ENCODE measurements around the gene EVL. TPM values are rescaled to one million over a fixed set of nuclear protein-coding genes. Genes with fewer than 3 reads are reported as not detected.

The EVL gene
- total and polyA plus RNA-seq, 4 donors, result 54.5 to 99.9 (median 78.2) TPM

GRCh38 chr14:100038065-100038464 lies 27.2 kb upstream of the EVL start:
- no peak for TF ChIP-seq CTCF (IDR thresholded peaks at IDR 0.05; ENCODE audit: control extremely low read depth, extremely low read depth)
- H3K27ac ChIP-seq (ENCODE audit: low read depth in 1 of 2, low read length in 1 of 2), result no peak overlapping the region
- H3K9me3 ChIP-seq (ENCODE audit: control insufficient read depth in 4 of 4, insufficient read depth in 3 of 4, low read length in 3 of 4), result no peaks in the 10 kb centered on the region
- H3K36me3 ChIP-seq (ENCODE audit: control insufficient read depth in 4 of 4, insufficient read depth in 4 of 4, low read length in 4 of 4), result no peaks in the 10 kb centered on the region
- ATAC-seq (ENCODE audit: insufficient read depth, low FRiP score), result no peak
- H3K9ac ChIP-seq (ENCODE audit: insufficient read depth in 1 of 2, low read length in 2 of 2), result no peak overlapping the region
- peaks cover 2 to 54% (median 30%) of the 10 kb centered on the region in 5 donors for H3K4me1 ChIP-seq (ENCODE audit: control insufficient read depth in 5 of 5, insufficient read depth in 5 of 5, low read length in 5 of 5)
- DNase-seq, result no peak
- 67 to 70% methylated on average over 5 of the region's 5 CpGs for WGBS, 2 donors
- H3K27me3 ChIP-seq (ENCODE audit: control insufficient read depth in 3 of 3, insufficient read depth in 3 of 3, low read length in 2 of 3), result no peaks in the 10 kb centered on the region
- no peak overlapping the region for H3K4me3 ChIP-seq

DNA sequence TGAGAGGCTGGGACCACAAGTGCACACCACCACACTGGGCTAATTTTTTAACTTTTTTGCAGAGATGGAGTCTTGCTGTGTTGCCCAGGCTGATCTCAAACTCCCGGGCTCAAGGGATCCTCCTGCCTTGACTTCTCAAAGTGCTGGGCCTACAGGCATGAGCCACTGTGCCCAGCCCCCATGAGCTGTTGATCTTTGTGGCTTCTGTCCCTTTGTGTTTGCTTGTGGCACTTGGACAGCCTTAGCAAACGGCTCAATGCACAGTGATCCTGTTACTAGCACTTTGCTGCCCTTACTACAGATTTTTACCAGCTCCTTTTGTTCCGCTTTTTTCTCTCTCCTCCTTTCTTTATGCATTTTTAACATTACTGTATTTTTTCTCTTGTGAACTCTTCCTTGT lies 25.3 kb upstream of the EVL start:
- no peak overlapping the region for H3K27ac ChIP-seq (ENCODE audit: low read depth in 1 of 2, low read length in 1 of 2)
- DNase-seq (no peak), ATAC-seq (ENCODE audit: insufficient read depth, low FRiP score) (no peak)
- no peaks in the 10 kb centered on the region for H3K27me3 ChIP-seq (ENCODE audit: control insufficient read depth in 3 of 3, insufficient read depth in 3 of 3, low read length in 2 of 3)
- H3K36me3 ChIP-seq (ENCODE audit: control insufficient read depth in 4 of 4, insufficient read depth in 4 of 4, low read length in 4 of 4), result no peaks in the 10 kb centered on the region
- peaks cover 2 to 36% (median 26%) of the 10 kb centered on the region in 5 donors for H3K4me1 ChIP-seq (ENCODE audit: control insufficient read depth in 5 of 5, insufficient read depth in 5 of 5, low read length in 5 of 5)
- H3K9me3 ChIP-seq (ENCODE audit: control insufficient read depth in 4 of 4, insufficient read depth in 3 of 4, low read length in 3 of 4), result no peaks in the 10 kb centered on the region
- H3K9ac ChIP-seq (ENCODE audit: insufficient read depth in 1 of 2, low read length in 2 of 2), result no peak overlapping the region
- no peak for TF ChIP-seq CTCF (IDR thresholded peaks at IDR 0.05; ENCODE audit: control extremely low read depth, extremely low read depth)
- no peak overlapping the region for H3K4me3 ChIP-seq
- 88 to 92% methylated on average over 3 of the region's 3 CpGs for WGBS, 2 donors

GRCh38 chr14:100041271-100041670 lies 24.0 kb upstream of the EVL start:
- 28 to 59% methylated on average over 2 of the region's 2 CpGs for WGBS, 2 donors
- no peak overlapping the region for H3K27ac ChIP-seq (ENCODE audit: low read depth in 1 of 2, low read length in 1 of 2)
- H3K4me1 ChIP-seq (ENCODE audit: control insufficient read depth in 5 of 5, insufficient read depth in 5 of 5, low read length in 5 of 5), result peaks cover 2 to 28% (median 21%) of the 10 kb centered on the region in 5 donors
- no peaks in the 10 kb centered on the region for H3K27me3 ChIP-seq (ENCODE audit: control insufficient read depth in 3 of 3, insufficient read depth in 3 of 3, low read length in 2 of 3)
- no peak overlapping the region for H3K4me3 ChIP-seq
- no peak for DNase-seq
- H3K9ac ChIP-seq (ENCODE audit: insufficient read depth in 1 of 2, low read length in 2 of 2), result no peak overlapping the region
- no peak for ATAC-seq (ENCODE audit: insufficient read depth, low FRiP score)
- H3K36me3 ChIP-seq (ENCODE audit: control insufficient read depth in 4 of 4, insufficient read depth in 4 of 4, low read length in 4 of 4), result no peaks in the 10 kb centered on the region
- no peaks in the 10 kb centered on the region for H3K9me3 ChIP-seq (ENCODE audit: control insufficient read depth in 4 of 4, insufficient read depth in 3 of 4, low read length in 3 of 4)
- TF ChIP-seq CTCF (IDR thresholded peaks at IDR 0.05; ENCODE audit: control extremely low read depth, extremely low read depth), result no peak

DNA sequence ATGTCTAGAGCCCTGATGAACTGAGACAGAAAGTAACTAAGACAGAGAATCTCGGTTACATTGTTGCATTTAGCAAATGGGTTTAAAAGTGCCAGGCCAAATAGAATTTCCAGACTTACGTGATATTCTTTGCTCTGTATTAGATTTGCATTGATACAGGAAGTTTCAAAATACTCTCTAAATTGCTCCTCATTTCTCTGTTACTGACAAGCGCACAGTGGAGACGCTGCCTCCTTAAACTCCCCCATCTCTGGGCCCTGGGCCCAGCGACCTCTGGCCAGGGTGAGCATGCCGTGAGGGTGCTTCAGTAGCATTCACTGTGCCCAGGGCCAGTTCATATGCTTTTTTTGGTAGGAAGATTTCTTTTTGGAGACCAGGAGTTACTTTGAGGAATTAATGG lies 22.9 kb upstream of the EVL start:
- no peak for TF ChIP-seq CTCF (IDR thresholded peaks at IDR 0.05; ENCODE audit: control extremely low read depth, extremely low read depth)
- DNase-seq, result no peak
- Histone ChIP-seq H3K9me3 (ENCODE audit: control insufficient read depth in 4 of 4, insufficient read depth in 3 of 4, low read length in 3 of 4) (no peaks in the 10 kb centered on the region), H3K4me1 (ENCODE audit: control insufficient read depth in 5 of 5, insufficient read depth in 5 of 5, low read length in 5 of 5) (peaks cover 0 to 22% (median 13%) of the 10 kb centered on the region in 5 donors), H3K27ac (ENCODE audit: low read depth in 1 of 2, low read length in 1 of 2) (no peak overlapping the region), H3K9ac (ENCODE audit: insufficient read depth in 1 of 2, low read length in 2 of 2) (no peak overlapping the region), H3K4me3 (no peak overlapping the region), H3K27me3 (ENCODE audit: control insufficient read depth in 3 of 3, insufficient read depth in 3 of 3, low read length in 2 of 3) (no peaks in the 10 kb centered on the region), H3K36me3 (ENCODE audit: control insufficient read depth in 4 of 4, insufficient read depth in 4 of 4, low read length in 4 of 4) (no peaks in the 10 kb centered on the region)
- no peak for ATAC-seq (ENCODE audit: insufficient read depth, low FRiP score)
- WGBS, 2 donors, result 50 to 67% methylated on average over 6 of the region's 6 CpGs

All from lung (tissue), 12 donors.